Pons (tissue), 1 donor: Measurements from ENCODE around the gene HSD11B2.
"Not testable (repeated sequence)": the region's sequence is repeated elsewhere in the genome, so short reads cannot be mapped to it uniquely, and the experiment has no call there.

ENCODE experiments used
- DNase-seq: peaks from one replicate; pipeline ENCODE4 v3.0.0-alpha.2; 2016; ENCODE audit warnings: low spot score

HSD11B2 gene

DNA sequence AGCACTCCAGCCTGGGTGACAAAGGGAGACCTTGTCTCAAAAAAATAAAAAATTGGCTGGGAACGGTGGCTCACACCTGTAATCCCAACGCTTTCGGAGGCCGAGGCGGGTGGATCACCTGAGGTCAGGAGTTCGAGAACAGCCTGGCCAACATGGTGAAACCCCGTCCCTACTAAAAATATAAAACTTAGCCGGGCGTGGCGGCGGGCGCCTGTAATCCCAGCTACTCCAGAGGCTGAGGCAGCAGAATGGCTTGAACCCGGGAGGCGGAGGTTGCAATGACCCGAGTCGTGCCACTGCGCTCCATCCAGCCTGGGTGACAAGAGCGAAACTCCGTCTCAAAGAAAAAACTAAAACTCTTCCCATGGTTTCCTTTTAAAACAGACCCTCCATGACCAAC lies 15.5 kb upstream of the HSD11B2 start:
- DNase-seq, result not testable (repeated sequence)

DNA sequence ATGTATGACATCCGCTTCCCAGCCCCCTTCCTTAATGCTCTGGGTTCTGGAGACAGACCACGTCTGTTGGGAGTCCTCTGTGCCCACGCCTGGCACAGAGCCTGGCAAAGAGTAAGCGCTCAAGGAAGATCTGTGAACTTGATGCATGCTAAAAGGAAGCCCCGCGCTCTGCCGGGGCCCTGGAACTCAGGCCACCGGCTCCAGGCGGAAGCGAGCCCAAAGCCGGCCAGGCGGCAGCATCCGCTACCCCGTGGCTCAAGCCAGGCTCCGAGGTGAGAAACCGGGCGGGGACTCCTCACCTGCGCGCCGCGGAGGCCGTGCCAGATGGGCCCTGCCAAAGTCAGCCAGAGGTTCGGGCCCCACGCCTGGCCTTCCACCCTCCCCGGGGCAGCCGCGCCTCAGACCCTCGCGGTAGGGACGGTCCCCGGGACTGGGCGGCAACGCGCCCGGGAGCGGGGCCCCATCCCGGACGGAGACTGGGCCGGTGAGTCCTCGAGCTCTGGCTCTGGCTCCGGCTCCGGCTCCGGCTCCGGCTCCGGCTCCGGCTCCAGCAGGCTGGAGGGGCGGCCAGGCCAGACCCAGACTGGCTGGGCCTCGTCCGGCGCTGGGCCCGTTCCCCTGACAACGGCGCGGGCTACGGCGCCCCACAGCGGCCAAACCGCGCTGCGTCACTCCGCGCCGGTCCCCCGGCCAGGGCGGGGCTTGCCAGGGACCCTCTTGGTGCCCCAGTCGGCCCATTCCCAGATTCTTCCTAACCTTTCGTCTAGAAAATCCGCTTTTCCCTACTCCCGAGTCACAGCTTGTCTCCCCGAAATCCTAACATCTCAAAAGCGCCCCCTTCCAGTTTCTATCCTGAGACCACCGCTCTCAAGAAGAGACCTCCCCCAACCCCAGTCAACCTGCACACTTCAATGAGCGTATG lies 14.8 kb upstream of the HSD11B2 start, which contains the start of gene ZDHHC1:
Gene ZDHHC1, minus strand, starts transcription at position 606 of the 922 bp plus-strand sequence. CDS start 8,702 bp downstream, outside the sequence.
- peak; percentile 46 for DNase-seq

DNA sequence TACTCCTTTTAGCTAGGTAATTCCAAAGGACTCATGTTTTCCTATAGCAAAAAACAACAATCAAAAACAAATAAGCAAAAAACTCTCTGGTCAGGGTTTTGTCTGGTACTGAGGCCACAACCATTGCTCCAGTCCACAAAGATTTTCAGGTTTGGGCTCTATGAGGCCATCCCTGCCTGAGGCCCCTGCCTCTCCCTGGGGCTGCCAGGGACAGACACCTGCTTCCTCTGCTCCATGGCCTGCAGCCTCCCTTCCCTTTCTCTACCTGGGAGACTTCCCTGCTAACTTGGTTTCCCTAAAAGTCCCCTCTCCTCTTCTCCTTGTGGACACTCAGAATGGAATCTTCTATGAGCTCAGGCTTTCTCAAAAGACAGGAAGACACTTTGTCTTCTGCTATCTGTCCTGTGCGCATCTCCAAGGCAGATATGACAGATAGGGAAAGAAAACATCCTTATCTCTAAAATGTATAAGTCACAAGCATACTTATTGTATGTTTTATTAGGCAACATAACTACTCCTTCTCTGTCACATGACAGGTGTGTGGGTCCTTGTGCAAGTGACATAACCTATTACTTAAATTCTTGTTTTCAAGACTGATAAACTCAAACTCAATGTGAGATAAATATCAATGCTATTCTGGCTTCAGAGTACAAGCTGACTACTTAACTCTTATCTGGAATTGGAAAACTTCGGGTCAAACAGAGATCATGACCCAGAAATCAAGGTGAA lies 13.4 kb upstream of the HSD11B2 start:
- DNase-seq, result no peak

DNA sequence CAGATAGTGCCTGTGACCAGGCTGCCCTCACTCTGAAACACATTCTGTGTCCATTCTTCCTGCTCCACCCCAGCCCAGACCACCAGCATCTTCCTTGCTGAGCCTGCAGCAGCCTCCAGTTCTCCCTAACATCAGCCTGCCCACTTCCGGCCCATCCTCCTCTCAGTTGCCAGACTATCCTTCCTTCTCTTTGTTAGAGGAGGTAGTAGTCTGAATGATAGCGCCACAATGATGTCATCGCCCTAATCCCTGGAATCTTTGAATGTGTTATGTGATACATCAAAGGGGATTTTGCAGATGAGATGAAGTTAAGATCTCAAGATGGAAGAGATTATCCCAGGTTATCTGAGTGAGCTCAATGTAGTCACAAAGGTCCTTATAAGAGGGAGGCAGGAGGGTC lies 11.4 kb upstream of the HSD11B2 start:
- DNase-seq, result no peak

DNA sequence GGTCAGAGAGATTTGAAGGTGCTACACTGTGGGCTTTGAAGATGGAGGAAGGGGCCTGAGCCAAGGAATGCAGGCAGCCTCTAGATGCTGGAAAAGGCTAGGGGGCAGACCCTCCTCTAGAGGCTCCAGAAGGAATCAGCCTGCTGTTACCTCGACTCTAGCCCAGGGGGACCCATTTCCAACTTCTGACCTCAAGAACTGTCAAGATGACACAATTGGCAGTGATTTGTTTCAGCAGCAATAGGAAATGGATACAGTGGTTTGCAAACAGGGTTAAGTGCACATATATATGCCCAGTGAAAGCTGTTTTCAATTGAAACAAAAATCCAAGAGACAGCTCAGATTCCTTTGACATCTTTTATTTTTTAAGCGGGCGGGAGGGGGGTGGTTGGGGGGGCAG lies 11.0 kb upstream of the HSD11B2 start:
- DNase-seq, result no peak

DNA sequence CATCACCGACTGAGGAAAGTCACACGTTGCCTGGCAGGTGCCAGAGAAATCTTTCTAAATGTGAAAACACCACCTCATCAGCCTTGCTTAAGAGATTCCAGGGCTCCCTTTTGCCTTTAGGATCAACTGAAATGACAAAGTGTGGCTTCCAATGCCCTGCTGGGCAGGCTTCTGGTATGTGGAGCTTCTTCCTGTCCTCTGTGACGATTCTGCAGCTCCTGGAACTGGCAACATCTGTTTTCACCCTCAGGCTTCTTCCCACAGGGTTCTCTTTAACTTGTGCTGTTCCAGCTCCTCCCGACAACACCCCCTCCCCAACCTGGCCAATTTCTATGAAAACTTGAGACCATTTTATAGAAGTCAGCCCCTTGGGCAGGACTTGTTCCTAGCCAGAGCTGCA lies 9.9 kb upstream of the HSD11B2 start:
- DNase-seq, result no peak

DNA sequence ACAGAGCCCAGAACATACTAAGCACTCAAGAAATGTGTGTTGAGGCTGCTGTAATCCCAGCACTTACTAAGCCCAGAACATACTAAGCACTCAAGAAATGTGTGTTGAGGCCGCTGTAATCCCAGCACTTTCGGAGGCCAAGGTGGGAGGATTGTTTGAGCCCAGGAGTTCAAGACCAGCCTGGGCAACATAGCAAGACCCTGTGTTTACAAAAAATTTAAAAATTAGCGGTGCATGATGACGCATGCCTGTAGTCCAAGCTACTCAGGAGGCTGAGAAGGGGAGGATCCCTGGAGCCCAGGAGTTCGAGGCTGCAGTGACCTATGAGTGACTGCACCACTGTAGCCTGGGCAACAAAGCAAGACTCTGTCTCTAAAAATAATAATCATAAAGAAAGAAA lies 7.9 kb upstream of the HSD11B2 start:
- DNase-seq, result no peak

DNA sequence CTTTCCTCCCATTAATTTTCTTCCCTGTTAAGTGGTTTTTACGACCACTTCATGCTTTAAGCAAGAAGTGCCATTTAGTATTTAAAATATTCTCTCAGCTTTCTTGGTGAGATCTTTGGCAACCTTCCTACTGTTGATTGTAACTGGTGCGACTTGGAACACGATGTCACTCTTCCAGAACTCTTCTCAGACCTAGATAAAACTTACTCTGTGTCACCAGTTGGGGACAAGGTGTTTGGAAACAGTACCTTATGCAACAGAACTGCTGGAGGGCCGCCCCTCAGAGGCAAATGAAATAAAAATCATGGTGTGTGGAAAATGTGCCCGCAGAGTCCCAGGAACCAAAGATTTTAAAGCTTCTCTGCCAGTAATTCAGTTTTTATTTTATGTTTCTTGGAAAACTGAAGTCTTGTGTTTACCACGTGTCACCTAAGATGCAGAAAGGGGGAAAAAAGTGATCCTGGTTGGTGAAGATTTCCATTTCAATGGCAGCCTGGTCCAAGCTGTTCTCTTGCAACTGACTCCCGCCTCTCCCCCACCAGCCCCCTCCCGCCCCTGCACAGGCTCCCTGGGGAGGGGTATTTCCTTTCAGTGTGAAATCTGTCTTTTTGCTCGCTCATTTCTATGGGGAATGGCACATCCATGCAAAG lies 7.2 kb upstream of the HSD11B2 start:
- DNase-seq, result no peak

DNA sequence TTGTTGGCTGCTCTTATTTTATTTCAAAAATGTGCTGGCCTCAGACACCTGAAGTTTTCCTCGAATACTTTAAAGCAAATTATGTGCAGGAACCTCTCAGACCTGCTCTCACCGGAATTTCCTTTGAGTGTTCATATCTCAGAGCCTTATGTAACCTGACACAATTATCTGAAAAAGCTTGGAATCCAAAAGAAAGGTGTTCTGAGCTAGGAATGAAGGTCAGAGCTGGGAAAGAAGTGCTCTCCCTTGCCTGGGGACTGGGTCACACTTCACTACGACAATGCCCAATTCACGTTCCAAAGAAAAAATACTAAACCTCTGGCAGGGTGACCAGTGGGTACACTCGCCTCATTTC lies 6.7 kb upstream of the HSD11B2 start:
- DNase-seq, result no peak

DNA sequence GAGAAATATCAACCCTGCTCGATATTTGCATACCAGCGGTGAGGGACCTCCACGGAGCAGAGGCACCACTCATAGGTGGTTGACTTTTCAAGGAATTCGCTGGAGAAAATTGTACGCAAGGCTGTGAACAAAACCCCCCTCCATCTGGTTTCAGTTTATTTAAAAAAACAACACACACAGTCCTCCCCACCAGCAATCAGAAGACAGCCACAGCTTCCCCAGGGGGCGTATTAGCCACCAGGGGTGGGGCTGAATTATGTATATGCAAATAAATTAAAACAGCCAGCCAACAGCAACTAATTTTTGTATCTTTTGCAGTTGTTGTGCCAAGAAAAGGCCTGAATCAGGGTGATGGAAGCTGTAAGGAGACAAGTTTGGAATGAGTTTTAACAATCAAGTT lies 5.9 kb upstream of the HSD11B2 start:
- no peak for DNase-seq

DNA sequence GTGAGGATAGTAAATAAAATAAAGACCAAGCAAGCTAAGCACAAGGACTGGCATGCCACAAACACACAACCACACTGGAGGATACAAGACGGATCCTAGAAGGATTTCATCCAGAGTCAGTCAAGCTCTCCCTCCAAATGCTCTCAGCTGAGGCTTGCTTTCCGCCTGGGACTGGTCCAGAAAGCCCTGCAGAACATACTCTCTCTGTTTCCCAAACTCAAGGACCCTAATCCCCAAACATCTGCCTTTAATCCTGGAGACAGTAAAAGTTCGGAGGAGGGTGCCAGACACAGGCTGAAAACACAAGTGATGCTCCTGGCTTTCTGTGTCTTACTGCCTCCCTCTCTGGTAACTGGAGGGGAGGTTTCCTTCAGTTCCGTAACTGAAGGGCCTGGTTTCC lies 5.3 kb upstream of the HSD11B2 start:
- DNase-seq, result no peak

DNA sequence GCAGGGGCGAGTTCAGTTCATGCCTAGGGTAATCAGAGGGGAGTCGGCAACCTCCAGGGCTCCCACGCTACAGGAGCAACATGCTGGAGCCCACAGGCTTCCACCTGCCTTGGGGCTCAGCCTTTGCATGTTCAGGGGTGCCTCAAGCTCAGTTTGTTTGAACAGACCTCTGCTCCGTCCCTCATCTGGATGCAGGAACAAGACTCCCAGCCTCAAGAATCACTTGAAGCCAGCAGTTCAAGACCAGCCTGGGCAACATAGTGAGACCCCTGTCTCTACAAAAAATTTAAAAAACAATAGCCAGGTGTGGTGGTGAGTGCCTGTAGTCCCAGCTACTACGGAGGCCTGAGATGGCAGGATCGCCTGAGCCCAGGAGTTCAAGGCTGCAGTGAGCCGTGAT lies 4.9 kb upstream of the HSD11B2 start:
- no peak for DNase-seq

DNA sequence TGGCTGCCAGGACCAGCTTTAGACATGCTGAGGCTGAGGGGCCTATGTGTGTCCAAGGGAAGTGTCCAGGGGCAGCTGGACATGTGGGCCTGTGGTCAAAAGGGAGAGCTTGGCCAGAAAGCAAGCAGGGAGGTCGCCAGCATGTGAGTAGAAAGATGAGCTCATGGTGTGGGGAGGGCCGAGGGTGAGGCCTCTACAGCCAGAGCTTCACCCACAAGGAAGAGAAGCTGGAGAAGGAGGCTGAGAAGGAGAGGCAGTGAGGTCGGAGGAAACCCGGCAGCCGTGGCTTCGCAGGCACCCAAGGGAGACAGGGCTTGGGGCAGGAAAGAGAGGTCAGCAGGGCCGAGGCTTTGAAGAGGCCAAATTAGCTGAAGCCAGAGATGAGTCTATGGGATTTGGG lies 4.0 kb upstream of the HSD11B2 start:
- no peak for DNase-seq

DNA sequence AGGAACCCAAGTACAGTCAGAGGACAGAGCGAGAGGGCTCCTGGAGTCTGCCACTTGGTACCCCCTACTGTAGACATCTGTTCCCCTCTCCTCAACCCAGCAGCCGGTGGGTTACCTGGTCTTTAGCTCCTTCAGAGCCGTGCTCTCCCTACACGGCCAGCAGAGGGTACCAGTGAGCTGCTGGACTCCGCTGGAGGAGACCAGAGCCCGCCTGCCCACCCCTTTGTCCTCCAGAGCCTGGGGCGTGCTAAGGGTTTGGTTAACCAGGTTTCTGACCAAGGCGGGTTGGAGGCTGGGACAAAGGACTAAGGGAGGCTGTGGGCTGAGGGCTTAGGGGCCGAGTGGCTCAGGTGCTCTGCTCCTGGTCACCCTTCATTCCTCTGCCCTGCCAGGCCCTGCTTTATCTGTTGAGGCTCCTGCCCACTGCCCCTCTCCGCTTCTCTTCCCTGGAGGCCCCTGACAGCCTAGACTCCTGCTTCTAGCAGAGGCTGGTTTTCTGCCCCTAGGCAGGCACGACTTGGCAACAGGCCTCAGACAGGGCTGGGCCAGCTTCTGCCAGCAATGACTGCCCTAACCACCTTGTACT lies 2.7 kb upstream of the HSD11B2 start:
- no peak for DNase-seq

DNA sequence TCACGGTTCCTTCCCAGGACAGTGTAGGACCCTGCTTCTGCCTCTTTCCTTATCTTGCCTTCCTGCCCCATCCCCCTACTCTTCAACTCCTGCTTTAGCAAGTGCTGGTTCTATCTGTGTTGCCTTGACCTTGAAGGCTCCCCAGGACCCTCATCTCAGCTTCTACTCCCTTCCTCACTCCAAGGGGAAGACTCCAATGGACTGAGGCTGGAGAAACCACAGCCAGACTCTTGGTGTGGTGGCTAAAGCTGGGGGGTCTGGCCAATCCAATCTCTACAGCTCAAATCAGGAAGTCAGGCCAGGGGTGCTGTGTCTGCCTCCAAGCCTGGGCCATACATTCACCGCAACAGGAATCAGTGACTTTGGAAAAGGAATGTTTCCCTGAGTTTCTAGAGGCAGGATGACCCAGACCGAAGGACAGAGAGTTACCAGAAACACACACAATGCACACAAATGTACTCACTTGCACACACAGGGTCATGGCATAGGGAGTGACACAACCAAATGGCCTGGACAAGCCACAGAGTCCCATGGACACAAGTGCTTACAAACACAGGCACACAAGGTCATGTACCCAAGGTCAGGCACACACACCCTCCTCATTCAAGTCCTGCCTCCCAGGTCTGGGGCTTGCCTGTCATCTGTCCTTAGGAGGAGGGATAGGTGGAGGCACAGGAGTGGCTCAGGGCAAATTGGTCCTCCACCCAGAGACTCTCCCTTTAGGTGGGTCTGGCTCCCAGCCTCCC lies 1.7 kb upstream of the HSD11B2 start:
- no peak for DNase-seq

DNA sequence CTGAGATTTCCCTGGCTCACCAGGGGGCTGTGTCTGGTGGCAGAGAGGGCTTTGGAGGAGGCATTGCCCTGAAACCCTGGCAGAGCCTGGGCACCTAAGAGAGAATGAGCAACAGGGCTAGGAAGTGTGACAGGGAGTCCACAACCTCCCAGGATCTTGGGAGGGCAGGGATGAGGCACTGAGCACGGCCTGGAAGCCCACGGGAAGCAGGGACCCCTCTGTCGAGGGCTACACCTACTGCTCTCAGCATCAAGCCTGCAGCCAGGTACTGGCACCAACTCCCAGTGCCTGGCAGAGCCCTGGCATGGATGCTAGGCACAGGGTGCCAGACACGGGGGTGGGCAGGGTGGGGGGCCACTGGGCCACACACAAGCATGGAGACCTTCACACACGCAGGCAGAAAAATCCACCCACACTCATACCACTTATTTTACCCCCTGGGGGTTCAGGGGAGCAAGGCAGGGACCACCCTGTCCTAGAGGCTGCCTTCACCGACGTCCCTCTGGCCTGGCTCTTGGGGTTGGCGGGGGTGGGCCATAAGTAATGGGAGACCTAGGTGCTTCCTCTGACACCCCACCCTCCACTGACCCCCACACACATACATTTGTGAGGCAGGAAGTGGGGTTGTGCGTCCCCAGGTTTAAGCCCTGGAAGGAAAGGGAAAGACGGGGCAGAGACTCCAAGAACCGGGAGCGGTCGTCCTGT lies 970 bp upstream of the HSD11B2 start:
- DNase-seq, result no peak

DNA sequence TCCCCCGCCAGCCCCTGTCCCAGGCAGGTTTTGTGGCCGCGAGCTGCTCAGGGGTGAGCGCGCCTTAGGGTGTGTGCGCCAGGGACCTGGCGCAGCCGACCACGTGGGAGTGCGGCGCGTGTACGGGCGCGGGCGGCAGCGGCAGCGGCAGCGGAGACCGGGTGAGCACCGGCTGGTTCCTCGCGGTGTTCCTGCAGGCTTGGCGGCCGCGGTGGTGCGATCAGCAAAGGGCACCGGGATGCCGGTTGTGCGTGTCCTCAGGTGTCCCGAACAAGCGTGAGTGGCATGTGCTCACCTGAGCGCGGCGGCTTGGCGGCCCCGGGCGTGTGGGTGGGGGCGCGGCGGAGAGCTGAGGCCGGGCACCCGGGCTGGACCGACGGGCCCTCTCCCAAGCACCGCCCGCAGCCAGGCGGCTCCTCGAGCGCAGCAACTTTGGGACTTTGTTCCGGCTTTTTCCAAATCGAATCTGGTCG lies 381 bp upstream of the HSD11B2 start:
- no peak for DNase-seq

DNA sequence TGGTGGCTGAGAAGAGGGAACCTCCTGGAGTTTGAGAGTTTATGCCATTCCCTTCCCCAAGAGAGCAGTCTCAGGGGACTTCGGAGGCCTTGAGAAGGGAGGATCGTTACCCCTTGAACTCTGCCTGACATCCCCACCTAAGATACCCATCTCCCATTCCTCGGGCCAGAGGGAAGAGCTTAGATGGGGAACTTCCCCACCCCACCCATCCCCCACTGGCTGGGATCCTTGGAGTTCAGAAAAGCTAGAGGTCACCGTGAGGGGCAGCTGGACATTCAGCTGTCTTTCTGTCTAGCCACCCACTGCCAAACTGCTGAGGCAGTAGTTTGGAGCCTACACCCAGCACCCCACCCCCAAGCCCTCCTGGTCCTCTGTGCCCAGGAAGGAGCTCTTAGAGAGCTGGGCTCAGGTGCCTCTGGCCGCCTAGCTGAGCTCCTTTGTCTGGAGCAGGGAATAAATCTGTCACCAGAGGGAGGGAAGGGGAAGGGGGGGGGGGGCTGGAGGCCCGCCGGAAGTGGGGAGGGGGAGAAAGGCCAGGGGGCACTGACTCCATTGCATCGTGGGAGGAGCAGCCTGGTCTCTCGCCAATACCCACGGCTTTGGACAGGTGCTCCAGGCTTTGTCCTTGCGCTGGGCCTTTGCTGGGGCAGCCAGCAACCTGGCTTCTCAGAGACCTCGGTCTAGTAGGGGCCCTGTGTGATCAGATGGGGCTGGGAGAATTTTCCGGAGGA lies 1.0 kb downstream of the HSD11B2 start:
- DNase-seq, result no peak

DNA sequence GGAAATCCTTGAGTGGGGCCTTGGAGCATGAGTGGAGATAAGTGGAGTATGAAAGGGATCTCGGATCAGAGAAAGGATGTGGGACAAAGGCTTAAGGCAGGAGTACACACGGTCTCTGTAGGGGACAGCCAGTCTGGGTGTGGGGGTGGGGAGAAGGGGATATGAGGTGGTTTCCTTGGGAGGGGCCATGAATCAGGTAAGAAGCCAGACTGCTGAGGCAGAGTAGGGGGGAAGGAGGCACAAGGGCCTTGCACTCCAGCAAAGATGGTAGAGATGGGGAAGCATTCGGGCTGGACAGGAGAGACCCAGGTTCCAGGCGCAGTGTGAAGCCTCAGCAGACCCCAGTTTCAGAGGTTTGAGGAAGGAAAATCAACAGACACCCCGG lies 1.6 kb downstream of the HSD11B2 start:
- no peak for DNase-seq

DNA sequence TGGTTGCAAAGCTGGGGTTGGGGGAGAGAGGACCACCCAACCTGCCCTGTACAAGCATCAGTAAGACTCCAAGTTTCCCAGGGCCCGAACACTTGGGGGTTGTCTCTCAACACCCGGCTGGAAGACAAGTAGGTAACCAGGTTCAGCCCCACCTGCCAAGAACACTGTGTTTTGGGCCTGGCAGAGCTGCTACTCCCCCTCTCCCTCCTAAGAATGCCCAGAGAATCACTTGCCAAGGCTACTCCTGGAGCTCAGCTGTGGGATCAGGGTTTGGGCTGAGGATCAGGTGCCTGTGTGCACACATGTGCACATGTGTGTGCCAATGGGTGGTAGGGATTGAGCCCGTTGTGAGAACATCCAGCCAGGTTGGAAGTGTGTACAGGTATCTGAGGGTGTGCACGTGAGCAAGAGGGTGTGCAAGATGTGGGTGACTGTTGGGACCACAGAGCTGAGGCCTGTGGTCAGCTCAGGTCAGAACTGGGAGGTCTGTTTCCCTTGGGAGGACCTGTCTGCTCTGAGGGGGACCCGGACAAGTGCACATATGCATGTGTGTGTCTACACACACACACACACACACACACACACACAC lies 2.3 kb downstream of the HSD11B2 start:
- no peak for DNase-seq
